ENCODE results near the gene MDFIC.

MDFIC gene

GRCh38 chr7:115004121-115004520 lies 82.2 kb downstream of the MDFIC start:
- DNase-seq = no peak

GRCh38 chr7:115005251-115005650 lies 83.4 kb downstream of the MDFIC start:
- no peak for DNase-seq

GRCh38 chr7:115005953-115006352 lies 84.1 kb downstream of the MDFIC start:
- no peak for DNase-seq

- no peak for DNase-seq
Observed at GRCh38 chr7:115007751-115008150, 85.9 kb downstream of the MDFIC start.

DNA sequence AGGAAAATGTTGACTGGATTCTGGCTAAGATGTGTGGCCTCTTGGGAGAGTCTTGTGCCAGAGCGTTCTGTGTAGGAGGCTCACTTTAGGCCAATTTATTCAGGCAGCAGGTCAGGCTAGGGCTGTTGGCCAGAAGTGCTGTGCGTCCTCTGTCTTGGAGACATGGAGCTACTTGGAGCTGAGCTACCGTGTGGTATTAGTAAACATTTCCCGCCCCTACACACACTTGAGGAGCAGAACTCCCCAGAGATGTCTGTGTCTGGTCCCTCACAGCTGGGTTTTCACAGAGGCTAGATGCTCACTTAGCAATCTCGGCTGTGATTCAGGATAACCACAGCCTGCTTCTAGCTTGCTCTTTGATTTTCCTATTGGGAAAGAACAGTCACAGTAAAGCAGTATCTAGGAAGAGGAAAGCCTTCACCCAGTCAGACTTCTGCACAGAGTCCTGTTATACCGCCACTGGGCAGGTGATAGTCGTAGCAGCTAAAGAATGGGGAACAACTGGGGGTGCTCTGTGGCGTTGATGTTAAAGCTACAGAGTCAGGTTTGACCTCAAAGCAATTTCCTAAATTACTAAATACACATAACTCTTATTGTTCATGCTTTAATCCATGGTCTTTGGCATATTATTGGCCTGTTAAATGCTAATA lies 86.7 kb downstream of the MDFIC start:
- peak; percentile 46 for DNase-seq

- peak; percentile 27 for DNase-seq
Observed at GRCh38 chr7:115009139-115009538, 87.2 kb downstream of the MDFIC start.

DNA sequence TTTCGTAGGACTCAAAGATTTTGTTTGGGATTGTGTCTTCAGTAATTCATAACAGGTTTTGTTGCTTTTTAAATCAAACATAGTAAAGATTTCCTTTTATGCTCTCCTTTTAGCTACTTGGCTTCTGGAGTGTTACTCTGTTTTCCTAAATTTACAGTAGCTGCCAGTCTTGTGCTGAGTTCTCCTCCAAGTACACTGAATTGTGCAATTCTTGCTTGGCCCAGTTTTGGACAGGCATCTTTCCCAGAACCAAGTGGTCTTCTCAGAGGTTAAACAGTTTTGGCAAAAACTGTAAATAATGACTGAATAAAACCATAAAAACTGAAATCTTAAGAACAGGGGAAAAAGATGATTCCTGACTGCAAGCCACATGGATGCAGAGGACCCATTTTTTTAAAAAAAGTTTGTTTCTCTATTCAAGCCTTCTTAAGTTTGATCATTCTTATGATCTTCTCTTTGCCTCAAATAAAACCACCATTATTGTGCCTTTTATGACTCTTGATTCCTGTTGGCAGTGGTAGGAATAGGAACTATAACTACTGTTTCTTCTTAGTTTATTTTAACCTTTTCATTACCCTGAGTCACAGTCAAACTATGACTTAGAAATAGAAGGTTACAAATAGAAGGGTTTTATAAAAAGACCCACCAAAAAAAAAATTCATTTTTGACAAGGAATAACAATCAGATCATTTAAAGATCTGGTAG lies 88.0 kb downstream of the MDFIC start:
- peak; percentile 13 for DNase-seq

- DNase-seq = no peak
Observed at GRCh38 chr7:115010441-115010820, 88.5 kb downstream of the MDFIC start.

DNA sequence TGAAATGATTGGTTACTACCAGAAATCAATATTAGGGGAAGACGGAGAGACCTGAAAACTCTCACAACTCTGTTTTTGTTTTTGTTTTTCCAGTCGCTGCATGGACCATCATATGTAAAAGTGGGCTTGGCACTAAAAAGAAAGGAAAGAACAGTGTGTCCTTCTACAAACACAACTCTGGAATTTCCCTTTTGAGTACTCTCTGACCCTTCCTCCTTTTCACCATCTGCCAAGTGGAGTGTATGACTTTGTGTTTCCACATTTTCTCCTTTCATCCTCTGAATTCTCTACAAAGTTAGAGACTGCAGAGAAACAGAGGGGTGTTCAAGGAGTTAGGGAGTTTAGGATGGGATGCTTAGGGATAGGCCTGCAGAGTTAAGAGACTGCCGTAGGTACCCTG lies 92.0 kb downstream of the MDFIC start:
- no peak for DNase-seq

DNA sequence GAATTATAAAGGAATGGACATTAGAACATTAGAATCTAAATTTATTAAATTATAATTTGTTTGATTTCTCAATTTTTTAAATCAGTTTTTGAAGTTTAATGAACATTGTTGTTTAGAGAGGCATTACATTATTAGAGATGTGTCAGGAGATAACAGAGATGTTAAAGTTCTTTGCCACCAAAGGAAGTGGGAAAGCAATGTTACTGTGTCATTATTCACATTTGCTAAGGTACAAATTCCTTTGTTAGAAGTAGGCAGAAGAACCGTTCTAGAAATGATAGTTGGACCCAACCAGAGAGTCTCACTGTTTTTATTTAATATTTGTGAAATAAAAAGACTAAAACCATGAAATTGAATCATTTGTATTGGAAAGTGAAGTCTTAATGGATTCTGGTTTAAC lies 92.9 kb downstream of the MDFIC start:
- no peak for DNase-seq

GRCh38 chr7:115015619-115016018 lies 93.7 kb downstream of the MDFIC start:
- DNase-seq = peak; percentile 92

DNA sequence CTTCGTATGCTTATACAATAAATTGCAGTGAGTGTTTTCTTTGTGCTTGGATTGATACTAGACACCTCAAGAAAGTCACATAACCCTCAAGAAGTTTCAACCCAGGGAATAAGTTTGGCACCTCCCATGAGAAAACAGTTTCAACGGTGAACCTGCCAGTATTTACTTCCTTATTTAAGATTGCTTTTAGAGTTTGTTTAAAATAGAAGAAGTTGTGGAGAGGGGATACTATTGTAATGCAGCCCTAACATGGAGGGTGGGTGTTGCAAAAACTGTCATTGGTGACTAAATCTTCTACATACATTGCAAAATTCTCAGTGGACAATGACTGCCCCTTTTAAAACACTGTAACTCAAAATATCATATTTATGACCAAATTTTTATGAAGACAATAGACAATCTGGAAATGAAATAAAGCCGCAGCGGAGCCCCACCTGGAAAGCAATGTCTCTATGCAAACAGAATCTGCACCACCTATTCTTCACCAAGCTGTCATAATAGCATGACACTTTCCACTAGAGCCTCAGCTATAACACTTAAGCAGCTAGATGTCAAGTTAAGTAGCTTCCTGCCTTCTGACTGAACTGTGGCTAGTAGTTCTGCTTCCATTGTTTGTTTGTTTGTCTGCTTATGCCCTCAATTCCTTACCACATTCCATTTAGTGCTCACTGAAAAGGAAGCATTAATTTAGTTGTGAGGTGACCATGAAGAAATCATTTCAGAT lies 98.2 kb downstream of the MDFIC start:
- DNase-seq = no peak

DNA sequence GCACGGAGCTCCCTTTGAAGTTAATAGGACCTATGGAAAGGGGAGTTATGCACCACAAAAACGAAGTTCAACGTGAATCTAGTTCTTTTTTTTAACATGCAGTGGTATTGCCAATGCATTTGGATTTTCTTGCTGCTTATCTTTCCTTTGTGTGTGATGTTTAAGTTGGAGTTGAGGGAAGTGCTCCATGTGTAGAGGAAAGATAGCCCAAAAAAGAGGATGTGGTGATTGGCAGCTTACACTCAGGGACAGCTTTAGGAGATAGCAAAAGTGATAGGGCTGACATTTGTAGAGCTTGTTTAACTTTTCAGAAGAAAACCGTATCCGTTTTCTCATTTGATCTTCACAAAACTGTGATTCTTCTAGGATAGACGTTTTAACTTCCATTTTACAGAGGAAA lies 101.3 kb downstream of the MDFIC start:
- no peak for DNase-seq

- DNase-seq = no peak
Observed at GRCh38 chr7:115024276-115024675, 102.4 kb downstream of the MDFIC start.

- DNase-seq = no peak
Observed at GRCh38 chr7:115032715-115033703, 111.1 kb downstream of the MDFIC start.

DNA sequence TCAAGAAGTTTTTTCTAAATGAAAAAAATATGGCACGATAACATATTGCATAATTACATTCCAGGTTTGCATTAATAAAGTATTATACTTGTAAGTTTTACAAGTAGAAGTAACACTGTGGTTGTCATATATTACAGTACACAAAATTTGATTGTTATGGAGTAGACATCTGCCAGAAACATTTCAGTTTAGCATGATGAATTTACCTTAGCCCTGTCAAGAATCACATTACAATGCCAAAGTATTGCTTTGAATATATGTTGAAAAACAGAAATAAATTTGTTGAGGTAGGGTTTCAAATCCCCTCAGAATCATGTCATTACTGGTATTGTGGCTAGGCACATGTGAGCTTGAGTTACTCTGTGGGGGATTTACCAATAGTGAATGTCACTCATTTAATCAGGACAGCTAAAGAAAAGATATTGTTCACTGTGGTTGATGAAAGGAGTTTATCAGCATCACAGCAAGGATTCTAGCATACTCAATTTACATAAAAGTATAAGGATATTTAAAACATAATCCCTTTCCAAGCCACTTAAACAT lies 112.1 kb downstream of the MDFIC start:
- no peak for DNase-seq

DNA sequence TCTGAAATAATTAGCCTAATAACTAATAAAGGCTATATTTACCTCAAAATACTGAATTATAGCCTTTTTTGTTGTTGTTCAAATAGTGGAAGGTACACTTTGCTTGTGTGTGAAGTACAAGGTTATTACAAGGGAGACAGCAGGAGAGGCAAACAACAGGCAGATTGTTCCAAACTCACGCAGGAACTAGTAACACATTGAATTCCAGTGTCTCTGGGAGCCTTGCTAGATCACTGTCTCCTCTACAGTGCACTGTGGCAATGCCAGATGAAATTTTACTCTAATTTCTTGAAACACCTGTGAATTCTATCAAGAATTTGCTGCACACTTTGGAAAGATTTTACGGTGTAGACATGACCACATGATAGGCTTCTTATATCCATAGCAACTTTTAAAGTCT lies 112.6 kb downstream of the MDFIC start:
- DNase-seq = no peak

GRCh38 chr7:115037128-115037802 lies 115.4 kb downstream of the MDFIC start:
- DNase-seq = no peak

DNA sequence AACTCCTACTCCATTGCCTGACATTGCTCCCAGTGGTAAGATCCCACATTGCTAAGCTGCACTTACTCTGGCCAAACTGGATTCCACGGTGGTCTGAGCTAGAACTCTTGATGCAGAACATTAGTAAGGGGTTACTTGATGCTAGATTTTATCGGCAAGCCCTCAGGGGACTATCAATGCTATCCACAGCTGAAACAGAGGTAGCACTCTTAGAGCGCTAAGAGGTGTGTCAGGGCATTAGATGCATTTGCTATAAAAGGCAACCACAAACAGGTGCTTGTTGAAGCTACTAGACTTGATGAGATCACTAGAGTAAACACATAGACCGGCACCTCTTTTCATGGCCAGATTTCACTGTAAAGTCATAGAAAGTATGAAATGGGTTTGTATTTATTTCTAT lies 116.3 kb downstream of the MDFIC start:
- DNase-seq = no peak

- no peak for DNase-seq
Observed at GRCh38 chr7:115040057-115040456, 118.2 kb downstream of the MDFIC start.

- no peak for DNase-seq
Observed at GRCh38 chr7:115040495-115040894, 118.6 kb downstream of the MDFIC start.

DNA sequence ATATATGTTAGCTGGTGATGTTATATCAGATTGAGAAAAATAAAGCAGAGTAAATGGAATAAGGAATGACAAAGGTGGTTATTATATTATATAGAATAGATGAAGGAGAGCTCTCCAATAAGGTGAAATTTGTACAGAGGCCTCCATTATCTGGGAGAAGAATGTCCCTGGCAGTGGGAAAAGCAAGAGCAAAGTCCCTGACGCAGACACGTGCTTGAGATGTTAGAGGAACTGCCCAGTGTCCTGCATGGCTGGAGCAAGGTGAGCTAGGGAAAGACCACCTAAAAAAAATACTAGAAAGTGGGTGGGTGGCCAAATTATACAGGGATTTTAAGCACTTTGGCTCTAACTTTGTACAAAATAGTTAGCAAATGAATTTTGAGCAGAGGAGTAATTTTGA lies 120.7 kb downstream of the MDFIC start:
- DNase-seq = no peak
